ENCODE results near the gene TYRO3.

DNA sequence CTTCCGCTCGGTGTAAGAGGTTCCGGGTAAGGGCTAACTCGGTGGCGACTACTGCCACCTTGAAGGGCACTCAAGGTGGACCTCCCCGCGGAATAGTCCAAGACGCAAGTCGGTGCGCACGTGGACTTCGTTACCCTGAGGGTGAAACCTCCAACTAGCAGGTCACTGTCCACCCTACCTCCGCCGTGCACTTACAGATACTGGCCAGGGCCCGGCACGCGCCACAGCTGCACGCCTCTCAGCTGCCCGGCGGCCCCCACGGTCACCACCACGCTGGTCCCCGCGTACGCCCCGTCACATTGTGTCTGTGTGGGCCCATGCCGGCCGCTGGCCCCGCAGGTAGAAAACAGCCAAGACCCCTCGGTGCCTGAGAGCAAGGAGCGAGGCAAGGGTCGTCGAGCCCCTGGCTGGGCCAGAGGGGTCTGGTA, 46.5 kb upstream of the TYRO3 start:
- TF ChIP-seq, protein P1, sequence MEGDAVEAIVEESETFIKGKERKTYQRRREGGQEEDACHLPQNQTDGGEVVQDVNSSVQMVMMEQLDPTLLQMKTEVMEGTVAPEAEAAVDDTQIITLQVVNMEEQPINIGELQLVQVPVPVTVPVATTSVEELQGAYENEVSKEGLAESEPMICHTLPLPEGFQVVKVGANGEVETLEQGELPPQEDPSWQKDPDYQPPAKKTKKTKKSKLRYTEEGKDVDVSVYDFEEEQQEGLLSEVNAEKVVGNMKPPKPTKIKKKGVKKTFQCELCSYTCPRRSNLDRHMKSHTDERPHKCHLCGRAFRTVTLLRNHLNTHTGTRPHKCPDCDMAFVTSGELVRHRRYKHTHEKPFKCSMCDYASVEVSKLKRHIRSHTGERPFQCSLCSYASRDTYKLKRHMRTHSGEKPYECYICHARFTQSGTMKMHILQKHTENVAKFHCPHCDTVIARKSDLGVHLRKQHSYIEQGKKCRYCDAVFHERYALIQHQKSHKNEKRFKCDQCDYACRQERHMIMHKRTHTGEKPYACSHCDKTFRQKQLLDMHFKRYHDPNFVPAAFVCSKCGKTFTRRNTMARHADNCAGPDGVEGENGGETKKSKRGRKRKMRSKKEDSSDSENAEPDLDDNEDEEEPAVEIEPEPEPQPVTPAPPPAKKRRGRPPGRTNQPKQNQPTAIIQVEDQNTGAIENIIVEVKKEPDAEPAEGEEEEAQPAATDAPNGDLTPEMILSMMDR (IDR thresholded peaks at IDR 0.05), result no peak
- TF ChIP-seq POLR2A (IDR thresholded peaks at IDR 0.05), result no peak
